ENCODE measurements around the gene RHOJ. TPM values are rescaled to one million over a fixed set of nuclear protein-coding genes. Genes with fewer than 3 reads are reported as not detected.

RHOJ gene
- total RNA-seq, 1 experiment from 2014 or later, result not detected

DNA sequence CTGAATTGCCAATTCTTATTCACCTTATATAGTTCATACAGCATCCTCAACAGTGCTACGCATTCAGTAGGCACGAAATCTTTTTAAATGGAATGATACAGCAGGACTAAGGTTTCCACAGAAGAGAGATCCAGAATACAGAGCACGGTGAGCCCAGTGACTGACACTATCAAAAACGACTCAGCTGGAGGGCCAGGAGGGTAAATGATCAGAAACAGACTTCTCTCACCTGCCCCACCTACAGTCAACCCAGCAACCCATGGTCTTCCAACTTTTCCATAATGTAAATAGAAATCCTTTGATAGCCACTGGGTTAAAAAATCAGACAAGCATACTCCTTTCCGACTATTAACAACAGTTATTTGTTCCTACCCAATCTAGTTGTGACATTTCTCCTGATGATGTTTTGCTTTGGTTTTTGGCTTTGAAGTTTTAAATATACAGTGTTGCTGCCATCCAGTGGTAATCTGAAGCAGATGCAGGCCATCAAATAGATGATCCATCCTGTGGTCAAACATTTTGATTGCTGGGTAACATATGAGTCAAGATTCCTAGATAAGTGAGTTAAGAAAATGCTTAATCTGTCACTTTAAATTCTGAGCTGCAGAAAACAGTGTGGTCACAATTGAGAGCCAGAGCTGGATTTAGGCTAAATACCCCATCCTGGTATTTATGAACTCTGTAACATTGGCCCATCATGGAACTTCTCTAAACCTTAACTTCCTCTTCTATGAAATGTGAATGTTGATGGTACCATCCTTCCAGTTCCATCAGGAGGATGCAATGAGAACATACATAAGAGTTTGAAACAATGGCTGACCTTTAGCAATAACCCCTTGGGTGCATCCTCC lies 72.5 kb downstream of the RHOJ start:
- Histone ChIP-seq H4K20me1 (ENCODE audit: insufficient read depth) (no peaks in the 10 kb centered on the region), H3K4me2 (ENCODE audit: low read length) (no peak overlapping the region), H3K4me3 (replicated peaks in 1 of 2; ENCODE audit: low read depth in 1 of 2, low read length in 2 of 2) (no peak overlapping the region), H3K9me2 (ENCODE audit: insufficient read depth) (no peaks in the 10 kb centered on the region), H3K27ac (ENCODE audit: low read depth, low read length) (no peak overlapping the region), H3K36me3 (ENCODE audit: control insufficient read depth in 1 of 2, insufficient read depth in 2 of 2, low read length in 2 of 2) (no peaks in the 10 kb centered on the region), H2AFZ (ENCODE audit: low read depth, low read length, poor library complexity, severe bottlenecking) (no peak overlapping the region), H3K9me3 (ENCODE audit: control insufficient read depth in 1 of 2, insufficient read depth in 1 of 2, low read depth in 1 of 2, low read length in 2 of 2) (no peaks in the 10 kb centered on the region), H3K4me1 (ENCODE audit: control insufficient read depth in 1 of 2, insufficient read depth in 2 of 2, low read length in 2 of 2) (no peaks in the 10 kb centered on the region), H3K79me2 (ENCODE audit: insufficient read depth, low read length) (no peaks in the 10 kb centered on the region), H3K9ac (ENCODE audit: low read length) (no peak overlapping the region), H3K27me3 (ENCODE audit: insufficient read depth, low read length) (peaks cover 12% of the 10 kb centered on the region)
- BruUV-seq (replicated peaks), result no TSS peak
- peak; percentile 21 for DNase-seq (ENCODE audit: low read depth, low spot score)
- ChIA-PET POLR2A (interaction anchor here (0.7 kb wide), 1 partner anchor 100 kb away, joined by 3 read pairs; no protein-coding TSS in a partner anchor), RAD21 (ENCODE audit: low non-redundant PET in 1 of 2, low total read pairs in 2 of 2, uncharacterized antibody in 2 of 2, unreplicated experiment in 2 of 2) (interaction anchor here in 1 of 2 experiments (1.4 kb wide), 1 partner anchor 1098 kb away, joined by 5 read pairs; no protein-coding TSS in a partner anchor), CTCF (interaction anchor here (0.8 to 1.9 kb wide), 3 partner anchors 102 to 1098 kb away, joined by 3 to 6 read pairs (median 5); no protein-coding TSS in a partner anchor)
- peak; percentile 74 for TF ChIP-seq RAD21 (IDR thresholded peaks at IDR 0.05; ENCODE audit: low read depth)
- TF ChIP-seq, protein P1, sequence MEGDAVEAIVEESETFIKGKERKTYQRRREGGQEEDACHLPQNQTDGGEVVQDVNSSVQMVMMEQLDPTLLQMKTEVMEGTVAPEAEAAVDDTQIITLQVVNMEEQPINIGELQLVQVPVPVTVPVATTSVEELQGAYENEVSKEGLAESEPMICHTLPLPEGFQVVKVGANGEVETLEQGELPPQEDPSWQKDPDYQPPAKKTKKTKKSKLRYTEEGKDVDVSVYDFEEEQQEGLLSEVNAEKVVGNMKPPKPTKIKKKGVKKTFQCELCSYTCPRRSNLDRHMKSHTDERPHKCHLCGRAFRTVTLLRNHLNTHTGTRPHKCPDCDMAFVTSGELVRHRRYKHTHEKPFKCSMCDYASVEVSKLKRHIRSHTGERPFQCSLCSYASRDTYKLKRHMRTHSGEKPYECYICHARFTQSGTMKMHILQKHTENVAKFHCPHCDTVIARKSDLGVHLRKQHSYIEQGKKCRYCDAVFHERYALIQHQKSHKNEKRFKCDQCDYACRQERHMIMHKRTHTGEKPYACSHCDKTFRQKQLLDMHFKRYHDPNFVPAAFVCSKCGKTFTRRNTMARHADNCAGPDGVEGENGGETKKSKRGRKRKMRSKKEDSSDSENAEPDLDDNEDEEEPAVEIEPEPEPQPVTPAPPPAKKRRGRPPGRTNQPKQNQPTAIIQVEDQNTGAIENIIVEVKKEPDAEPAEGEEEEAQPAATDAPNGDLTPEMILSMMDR (IDR thresholded peaks at IDR 0.05 in 2 of 3, conservative IDR thresholded peaks at IDR 0.05 in 1 of 3; ENCODE audit: borderline replicate concordance in 1 of 3, insufficient read depth in 1 of 3, low read depth in 2 of 3, low read length in 2 of 3), result peak; percentile 50 to 92 (median 70); a peak in 5 of 6 replicates
- TF ChIP-seq, protein P2, sequence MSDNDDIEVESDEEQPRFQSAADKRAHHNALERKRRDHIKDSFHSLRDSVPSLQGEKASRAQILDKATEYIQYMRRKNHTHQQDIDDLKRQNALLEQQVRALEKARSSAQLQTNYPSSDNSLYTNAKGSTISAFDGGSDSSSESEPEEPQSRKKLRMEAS (IDR thresholded peaks at IDR 0.05), result no peak
- TF ChIP-seq EGR1 (IDR thresholded peaks at IDR 0.05; ENCODE audit: low read depth), result no peak
- TF ChIP-seq SP1 (IDR thresholded peaks at IDR 0.05; ENCODE audit: low read depth), result no peak
- TF ChIP-seq, protein P3, sequence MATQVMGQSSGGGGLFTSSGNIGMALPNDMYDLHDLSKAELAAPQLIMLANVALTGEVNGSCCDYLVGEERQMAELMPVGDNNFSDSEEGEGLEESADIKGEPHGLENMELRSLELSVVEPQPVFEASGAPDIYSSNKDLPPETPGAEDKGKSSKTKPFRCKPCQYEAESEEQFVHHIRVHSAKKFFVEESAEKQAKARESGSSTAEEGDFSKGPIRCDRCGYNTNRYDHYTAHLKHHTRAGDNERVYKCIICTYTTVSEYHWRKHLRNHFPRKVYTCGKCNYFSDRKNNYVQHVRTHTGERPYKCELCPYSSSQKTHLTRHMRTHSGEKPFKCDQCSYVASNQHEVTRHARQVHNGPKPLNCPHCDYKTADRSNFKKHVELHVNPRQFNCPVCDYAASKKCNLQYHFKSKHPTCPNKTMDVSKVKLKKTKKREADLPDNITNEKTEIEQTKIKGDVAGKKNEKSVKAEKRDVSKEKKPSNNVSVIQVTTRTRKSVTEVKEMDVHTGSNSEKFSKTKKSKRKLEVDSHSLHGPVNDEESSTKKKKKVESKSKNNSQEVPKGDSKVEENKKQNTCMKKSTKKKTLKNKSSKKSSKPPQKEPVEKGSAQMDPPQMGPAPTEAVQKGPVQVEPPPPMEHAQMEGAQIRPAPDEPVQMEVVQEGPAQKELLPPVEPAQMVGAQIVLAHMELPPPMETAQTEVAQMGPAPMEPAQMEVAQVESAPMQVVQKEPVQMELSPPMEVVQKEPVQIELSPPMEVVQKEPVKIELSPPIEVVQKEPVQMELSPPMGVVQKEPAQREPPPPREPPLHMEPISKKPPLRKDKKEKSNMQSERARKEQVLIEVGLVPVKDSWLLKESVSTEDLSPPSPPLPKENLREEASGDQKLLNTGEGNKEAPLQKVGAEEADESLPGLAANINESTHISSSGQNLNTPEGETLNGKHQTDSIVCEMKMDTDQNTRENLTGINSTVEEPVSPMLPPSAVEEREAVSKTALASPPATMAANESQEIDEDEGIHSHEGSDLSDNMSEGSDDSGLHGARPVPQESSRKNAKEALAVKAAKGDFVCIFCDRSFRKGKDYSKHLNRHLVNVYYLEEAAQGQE (IDR thresholded peaks at IDR 0.05; ENCODE audit: low read depth), result no peak
- no peak for TF ChIP-seq EZH2 (IDR thresholded peaks at IDR 0.05)
- TF ChIP-seq EZH2phosphoT487 (IDR thresholded peaks at IDR 0.05; ENCODE audit: borderline replicate concordance), result no peak
- no peak for TF ChIP-seq JUND (IDR thresholded peaks at IDR 0.05)
- TF ChIP-seq POLR2AphosphoS5 (IDR thresholded peaks at IDR 0.05; ENCODE audit: low read depth, low read length), result no peak
- no peak for TF ChIP-seq CBX3 (IDR thresholded peaks at IDR 0.05; ENCODE audit: low read depth)
- TF ChIP-seq TCF7L2 (IDR thresholded peaks at IDR 0.05; ENCODE audit: borderline replicate concordance, extremely low read depth, insufficient read depth, insufficient read length), result peak; percentile 63
- no peak for TF ChIP-seq SRF (IDR thresholded peaks at IDR 0.05; ENCODE audit: low read depth)
- TF ChIP-seq ZFX (IDR thresholded peaks at IDR 0.05), result no peak
- TF ChIP-seq, protein P4, sequence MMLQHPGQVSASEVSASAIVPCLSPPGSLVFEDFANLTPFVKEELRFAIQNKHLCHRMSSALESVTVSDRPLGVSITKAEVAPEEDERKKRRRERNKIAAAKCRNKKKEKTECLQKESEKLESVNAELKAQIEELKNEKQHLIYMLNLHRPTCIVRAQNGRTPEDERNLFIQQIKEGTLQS (IDR thresholded peaks at IDR 0.05), result no peak
- no peak for TF ChIP-seq POLR2A (IDR thresholded peaks at IDR 0.05; ENCODE audit: borderline replicate concordance, extremely low read depth, insufficient read depth, insufficient read length)
- TF ChIP-seq CEBPB (IDR thresholded peaks at IDR 0.05; ENCODE audit: low read depth), result no peak
- ATAC-seq, result peak; percentile 69; the same call in 1 of the 2 replicates
- intact Hi-C loops (cut with micrococcal nuclease), result loop anchor here (1.0 to 10.0 kb wide), 4 partner anchors 102 to 1382 kb away; no protein-coding TSS in a partner anchor
